GOT3 (cell line): Measurements from ENCODE around the gene PLXNB3.
"Not testable (repeated sequence)": the region's sequence is repeated elsewhere in the genome, so short reads cannot be mapped to it uniquely, and the experiment has no call there.

Experiments used
- DNase-seq: peaks from one replicate; lab custom pipeline; 2025; ENCODE audit warnings: mixed read lengths; lab: John Stamatoyannopoulos, UW

The PLXNB3 gene

DNA sequence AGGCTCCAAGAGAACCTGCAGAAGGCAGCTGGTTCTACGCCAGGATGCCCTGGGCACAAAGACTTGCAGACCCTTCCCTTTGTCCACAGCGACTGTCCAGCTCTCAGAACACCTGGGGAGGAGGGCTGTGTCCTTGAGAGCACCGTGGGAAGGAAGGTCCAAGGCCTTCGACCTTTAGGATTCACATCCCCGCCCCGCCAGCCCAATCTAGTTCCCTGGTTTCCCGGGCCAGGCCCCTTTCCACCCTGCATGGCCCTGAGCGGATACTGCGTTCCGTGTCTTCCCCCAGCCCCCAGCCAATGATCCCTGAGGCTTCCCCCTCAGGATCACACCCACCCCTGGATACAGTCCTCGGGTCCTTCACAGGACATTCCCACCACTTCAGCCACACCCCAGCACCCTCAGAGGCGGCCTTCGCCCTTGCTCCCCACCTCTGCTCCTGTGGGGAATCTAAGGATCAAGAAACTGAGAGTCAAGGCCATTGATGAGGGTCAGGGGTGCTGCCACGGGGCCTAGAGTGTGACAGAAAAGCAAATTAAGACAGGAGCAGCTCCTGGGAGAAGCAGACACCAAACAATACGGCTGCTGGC lies 30.3 kb upstream of the PLXNB3 start:
- DNase-seq: no peak

DNA sequence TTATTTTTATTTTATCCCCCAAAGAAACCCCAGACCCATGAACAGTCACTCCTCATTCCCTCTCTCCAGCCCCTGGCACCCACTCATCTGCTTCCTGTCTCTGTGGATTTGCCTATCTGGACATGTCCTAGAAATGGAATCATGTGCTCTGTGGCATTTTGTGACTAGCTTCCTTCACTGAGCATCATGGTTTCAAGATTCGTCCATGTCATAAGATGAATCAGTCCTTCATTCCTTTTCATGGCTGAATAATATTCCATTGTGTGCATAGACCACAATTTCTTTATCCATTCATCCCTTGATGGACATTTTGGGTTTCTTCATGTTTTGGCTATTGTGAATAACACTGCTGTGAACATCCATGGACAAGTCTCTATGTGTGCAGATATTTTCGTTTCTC lies 29.2 kb upstream of the PLXNB3 start:
- DNase-seq: no peak

DNA sequence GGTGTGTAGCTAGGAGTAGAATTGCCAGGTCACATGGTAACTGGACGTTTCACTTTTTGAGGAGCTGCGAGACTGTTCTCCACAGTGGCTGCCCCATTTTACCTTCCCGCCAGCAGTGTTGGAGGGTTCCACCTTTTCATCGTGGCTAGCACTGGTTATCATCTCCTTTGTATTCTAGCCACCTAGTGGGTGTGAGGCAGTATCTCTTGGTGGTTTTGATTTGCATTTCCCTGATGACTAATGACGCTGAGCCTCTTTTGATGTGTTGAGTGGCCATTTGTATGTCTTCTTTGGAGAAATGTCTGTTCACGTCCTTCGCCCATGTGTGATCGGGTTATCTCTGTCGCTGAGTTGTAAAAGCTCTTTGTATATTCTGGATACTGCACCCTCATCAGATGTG lies 28.8 kb upstream of the PLXNB3 start:
- no peak for DNase-seq

DNA sequence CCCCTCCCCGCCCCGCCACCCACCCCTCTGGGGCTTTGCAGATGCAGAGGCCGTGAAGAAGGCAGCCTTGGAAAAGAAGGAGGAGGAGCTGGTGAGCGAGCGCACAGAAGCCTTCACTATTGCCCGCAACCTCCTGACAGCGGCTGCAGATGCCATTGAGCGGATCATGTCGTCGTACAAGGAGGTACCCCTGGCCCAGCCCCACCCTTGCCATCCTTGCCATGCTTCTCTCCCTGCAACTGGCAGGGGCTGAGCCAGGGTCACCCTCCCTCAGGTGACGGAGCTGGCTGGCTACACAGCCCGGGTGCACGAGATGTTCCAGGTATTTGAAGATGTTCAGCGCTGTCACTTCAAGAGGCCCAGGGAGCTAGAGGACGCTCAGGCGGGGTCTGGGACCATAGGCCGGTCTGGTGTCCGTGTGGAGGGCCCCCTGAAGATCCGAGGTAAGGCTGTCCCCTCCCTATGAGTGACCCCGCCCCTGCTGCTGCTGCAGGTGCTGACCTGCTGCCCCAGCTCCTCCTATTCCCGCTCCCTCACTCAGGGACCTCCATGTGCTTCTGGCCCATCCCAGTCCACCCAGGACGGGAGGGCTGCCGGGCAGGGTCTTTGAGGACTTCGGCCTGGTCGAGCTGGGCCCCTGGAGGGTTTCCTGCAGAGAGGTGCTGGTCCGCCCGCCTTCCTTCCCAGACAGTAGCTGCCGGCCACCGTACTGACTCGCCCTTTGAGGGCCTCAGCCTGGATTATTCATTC lies 27.8 kb upstream of the PLXNB3 start:
- DNase-seq: no peak

DNA sequence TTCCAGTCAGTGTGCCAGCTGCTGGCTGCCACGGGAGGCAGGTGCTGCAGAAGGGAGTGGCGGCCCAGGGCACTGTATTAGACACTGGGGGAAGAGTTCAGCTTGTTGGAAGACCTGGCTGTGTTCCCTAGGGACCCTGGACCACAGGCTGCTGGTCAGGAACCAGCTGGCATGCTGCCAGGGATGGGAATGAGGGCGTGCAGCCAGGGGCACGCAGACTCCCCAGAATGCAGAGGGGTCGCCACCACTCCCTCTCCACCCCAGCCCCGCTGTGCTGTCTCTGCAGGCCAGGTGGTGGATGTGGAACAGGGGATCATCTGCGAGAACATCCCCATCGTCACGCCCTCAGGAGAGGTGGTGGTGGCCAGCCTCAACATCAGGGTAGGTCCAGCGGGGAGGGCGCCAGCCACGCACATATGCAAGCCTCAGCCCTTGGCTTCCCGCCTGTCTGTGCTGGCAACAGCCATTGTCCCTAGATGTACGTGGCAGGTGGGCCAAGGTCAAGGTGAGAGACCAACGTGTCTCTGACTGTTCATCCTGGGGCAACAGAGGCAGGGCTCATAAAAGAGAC lies 27.1 kb upstream of the PLXNB3 start:
- DNase-seq: no peak

GRCh38 chrX:153738056-153738605 lies 25.9 kb upstream of the PLXNB3 start:
- DNase-seq: no peak

DNA sequence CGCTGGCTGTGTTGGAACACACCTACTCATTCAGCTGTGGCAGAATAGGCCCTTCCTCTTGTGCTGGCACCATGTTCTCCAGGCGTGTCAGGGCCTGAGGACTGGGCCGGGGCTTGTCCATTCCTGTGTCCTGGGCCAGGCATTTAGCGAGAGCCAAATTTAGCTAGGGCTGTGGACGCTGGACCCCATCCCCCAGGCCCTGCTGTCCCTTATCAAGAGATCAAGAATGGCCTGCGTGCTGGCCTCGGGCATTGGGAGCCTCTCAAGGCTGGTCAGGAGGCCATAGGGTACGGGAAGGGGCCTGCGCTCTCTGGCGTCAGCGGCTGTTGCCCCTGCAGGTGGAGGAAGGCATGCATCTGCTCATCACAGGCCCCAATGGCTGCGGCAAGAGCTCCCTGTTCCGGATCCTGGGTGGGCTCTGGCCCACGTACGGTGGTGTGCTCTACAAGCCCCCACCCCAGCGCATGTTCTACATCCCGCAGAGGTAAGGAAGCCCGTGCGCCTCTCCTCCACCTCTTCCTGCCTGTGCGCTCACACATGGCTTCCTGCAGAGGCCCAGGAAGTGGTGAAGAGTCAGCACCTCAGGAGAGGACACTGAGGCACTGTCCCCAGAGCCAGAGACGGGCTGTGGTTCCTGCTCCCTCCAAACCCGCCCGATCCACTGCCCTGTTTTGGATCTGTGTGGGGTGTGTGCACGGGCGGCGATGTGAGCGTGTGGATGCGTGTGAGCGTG lies 24.1 kb upstream of the PLXNB3 start:
- no peak for DNase-seq

DNA sequence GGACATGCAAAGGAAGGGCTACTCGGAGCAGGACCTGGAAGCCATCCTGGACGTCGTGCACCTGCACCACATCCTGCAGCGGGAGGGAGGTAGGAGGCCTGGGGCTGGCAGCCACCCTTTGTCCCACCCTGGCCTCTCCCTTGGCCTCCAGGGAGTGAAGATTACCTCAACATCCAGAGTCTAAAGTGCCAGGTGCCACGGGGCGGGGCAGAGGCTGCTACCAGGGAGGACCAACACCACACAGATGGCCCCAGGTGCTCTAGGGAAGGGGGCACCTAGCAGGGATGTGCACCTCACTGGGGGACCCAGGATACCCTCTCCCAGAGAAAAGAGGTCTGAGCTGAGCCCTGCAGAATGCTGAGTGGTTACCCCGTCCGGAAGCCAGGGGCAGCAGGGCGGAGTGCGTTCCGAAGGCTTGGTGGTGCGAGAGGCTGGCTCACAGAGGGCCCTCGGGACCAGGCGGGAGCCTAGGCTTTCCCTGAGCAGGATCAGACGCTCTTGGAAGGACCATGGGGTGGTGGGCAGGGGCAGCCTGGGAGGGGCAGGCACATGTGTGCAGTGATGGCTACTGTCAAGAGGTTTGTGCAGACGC lies 23.3 kb upstream of the PLXNB3 start:
- DNase-seq: no peak

DNA sequence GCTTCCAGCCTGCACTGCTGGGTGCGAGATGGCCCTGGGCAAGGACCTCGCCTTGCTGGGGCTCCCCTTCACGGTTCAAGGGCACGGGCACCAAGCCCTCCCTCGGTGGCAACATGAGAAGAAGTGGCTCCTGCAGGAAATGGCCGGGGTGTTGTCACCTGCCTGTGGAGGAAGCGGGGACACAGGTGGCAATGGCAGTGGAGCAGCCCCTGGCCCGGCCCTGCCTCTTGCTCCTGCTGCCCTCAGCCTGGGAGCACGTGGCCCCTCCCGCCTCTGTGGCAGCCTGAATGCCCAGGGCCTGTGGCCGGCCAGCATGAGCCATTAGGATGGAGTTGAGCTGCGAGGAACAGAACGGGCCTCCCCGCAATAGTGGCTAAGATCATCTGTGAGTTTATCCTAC lies 22.6 kb upstream of the PLXNB3 start:
- no peak for DNase-seq

GRCh38 chrX:153742111-153742510 lies 21.9 kb upstream of the PLXNB3 start:
- not testable (repeated sequence) for DNase-seq

DNA sequence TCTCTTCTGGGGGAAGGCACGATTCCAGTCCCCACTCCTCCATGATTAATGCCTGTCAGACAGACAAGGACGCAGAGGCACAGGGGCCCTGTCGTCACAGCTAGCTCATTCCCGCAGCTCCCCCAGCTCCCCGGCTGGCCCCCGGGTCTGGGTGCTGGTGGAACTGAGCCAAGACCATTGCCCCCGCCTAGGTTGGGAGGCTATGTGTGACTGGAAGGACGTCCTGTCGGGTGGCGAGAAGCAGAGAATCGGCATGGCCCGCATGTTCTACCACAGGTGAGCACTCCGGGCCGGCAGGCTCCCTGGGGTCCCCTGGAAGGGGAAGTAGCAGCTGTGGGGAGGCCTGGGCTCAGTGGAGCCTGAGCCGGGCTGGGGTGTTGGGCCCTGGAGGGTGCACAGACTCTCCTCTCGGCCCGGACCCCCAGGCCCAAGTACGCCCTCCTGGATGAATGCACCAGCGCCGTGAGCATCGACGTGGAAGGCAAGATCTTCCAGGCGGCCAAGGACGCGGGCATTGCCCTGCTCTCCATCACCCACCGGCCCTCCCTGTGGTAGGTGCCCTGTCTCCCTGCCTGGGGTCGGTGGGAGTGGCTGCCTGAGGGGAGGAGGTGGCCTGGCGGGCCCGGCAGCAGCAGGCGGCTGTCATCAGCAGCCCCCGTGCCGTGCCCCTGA lies 21.1 kb upstream of the PLXNB3 start:
- DNase-seq: not testable (repeated sequence)

DNA sequence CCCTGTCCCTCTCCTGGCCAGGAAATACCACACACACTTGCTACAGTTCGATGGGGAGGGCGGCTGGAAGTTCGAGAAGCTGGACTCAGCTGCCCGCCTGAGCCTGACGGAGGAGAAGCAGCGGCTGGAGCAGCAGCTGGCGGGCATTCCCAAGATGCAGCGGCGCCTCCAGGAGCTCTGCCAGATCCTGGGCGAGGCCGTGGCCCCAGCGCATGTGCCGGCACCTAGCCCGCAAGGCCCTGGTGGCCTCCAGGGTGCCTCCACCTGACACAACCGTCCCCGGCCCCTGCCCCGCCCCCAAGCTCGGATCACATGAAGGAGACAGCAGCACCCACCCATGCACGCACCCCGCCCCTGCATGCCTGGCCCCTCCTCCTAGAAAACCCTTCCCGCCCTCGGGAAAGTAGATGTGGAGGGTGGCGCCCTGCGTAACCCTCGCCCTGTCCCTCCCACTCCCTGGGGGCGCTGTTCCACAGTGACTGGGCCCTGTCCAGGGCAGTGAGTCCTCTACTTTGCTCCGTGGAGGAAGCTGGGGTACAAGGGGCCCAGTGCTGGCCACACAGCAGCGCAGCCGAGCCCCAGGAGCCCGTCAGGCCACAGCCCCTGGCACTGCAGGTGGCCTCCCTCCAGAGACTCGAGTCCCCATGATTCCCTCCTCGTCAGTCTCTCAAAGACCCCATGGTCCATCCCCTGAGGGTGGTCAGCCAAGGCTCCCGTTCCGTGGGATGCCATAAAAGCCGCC lies 20.4 kb upstream of the PLXNB3 start:
- DNase-seq: not testable (repeated sequence)

GRCh38 chrX:153744210-153745066 lies 19.6 kb upstream of the PLXNB3 start:
- no peak for DNase-seq

DNA sequence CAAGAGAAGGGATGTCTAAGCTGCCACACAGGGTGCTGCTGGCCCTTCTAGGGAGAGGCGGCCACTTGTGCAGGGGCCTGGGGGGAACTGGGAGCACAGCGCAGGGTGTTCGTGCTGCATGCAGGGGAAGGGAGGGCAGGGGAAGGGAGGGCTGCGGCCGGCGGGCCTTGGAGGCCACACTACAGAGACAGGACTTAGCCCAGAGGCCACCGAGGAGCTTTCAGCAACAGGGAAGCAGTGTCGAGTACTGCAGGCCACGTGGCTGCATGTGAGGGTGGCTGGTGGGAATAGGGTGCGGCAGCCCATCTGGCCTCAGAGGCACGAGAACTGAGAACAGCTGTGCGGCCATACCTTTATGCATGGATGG lies 19.0 kb upstream of the PLXNB3 start:
- DNase-seq: not testable (repeated sequence)

GRCh38 chrX:153746359-153746758 lies 17.7 kb upstream of the PLXNB3 start:
- no peak for DNase-seq

DNA sequence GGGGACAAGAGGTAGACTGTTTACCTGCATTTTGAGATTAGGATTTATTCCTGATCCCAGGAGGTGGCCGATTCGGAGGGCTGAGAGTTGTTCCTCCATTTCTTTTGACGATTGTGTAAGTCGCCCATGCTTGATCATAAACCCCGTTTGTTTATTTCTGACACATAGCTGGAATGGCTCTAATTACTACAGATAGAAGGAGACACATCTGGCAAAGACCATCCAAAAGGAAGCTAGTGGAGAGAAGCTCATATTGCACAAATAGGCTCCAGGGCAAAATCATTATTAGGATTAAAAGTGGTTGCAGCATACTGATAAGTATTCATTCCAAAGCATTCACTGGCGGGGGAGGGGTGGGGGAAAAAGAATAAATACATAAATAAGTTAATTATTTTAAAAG lies 17.1 kb upstream of the PLXNB3 start:
- DNase-seq: not testable (repeated sequence)

DNA sequence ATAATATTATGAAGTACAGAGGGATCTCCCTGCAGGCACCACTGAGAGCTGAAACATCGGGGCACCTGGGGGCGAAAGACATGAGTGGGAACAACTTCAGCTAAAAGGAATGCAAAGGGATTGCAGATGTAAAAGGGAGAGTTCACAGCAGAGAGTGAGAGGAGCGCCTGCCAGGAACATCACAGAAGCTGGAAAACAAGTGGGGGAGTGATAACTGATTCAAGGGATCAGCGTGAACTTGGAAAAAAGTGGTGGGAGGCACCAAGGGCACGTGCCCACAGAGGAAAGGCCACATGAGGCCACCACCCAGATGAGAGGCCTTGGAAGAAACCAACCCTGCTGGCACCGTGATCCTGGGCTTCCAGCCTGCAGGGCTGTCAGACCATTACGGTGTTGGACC lies 15.0 kb upstream of the PLXNB3 start:
- not testable (repeated sequence) for DNase-seq

- no peak for DNase-seq
Observed at GRCh38 chrX:153750127-153750774, 13.8 kb upstream of the PLXNB3 start.

- no peak for DNase-seq
Observed at GRCh38 chrX:153755136-153755535, 8.9 kb upstream of the PLXNB3 start.
